Thyroid gland (tissue), 4 donors: Measurements from ENCODE around the gene IFFO2.

ENCODE experiments used
- POLR2A ChIP-seq, 2 donors: fragments of 450-650 bp; IDR thresholded peaks; one replicate each; pipeline ENCODE4 v1.6.1; 2017; ENCODE audit warnings: antibody characterized with exemption in 2 of 2, mild to moderate bottlenecking in 2 of 2, moderate library complexity in 1 of 2
- TF ChIP-seq, protein P1 (sequence below), 6 experiments: fragments of 200-600 bp in 3 of 6; fragments of 450-650 bp in 3 of 6; sonication (generic) in 3 of 6; IDR thresholded peaks; one replicate each; pipeline ENCODE4 v1.5.1; 2016 to 2019; ENCODE audit warnings: antibody characterized with exemption in 6 of 6, mild to moderate bottlenecking in 2 of 6, inconsistent platforms in 1 of 6, moderate library complexity in 1 of 6

DNA sequence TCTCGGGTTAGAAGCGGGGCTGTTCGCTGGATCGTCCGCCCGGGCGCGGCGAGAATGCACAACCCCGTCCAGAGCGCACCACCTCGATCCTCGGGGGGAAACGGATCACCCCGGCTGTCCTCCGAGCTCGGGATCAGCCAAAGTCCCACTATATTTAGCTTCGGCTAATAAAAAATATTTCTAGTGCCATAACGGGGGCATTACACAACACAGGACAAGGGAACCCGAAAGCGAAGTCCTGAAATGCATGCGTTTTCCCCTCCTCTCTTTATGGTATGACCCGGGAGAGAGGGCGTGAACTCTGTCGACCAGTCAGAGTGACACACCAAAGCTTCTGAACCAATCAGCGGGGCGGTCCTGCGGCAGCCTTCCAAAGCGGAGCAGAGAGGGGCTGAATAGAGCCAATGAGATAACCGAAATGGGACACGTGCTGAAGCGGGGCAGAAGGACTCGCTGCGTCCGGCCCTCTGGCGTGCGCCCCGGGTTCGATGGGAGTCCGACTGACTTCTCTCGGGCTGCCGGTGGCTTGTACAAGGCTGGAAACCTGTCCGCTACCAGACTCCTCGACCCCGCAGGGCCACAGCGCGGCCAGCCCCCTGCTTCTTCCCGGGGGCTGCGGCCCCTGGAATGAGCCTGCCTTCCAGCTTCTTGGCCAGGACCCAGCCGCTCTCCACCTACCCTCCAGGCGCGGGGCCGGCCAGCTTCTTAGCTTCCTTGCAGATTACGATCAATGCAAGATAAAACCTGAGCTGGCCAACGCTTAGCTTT, 53.8 kb downstream of the IFFO2 start, which contains the start of gene ALDH4A1:
- TF ChIP-seq, protein P1, sequence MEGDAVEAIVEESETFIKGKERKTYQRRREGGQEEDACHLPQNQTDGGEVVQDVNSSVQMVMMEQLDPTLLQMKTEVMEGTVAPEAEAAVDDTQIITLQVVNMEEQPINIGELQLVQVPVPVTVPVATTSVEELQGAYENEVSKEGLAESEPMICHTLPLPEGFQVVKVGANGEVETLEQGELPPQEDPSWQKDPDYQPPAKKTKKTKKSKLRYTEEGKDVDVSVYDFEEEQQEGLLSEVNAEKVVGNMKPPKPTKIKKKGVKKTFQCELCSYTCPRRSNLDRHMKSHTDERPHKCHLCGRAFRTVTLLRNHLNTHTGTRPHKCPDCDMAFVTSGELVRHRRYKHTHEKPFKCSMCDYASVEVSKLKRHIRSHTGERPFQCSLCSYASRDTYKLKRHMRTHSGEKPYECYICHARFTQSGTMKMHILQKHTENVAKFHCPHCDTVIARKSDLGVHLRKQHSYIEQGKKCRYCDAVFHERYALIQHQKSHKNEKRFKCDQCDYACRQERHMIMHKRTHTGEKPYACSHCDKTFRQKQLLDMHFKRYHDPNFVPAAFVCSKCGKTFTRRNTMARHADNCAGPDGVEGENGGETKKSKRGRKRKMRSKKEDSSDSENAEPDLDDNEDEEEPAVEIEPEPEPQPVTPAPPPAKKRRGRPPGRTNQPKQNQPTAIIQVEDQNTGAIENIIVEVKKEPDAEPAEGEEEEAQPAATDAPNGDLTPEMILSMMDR (IDR thresholded peaks at IDR 0.05), result peak in 2 of 6 experiments; percentile 14 to 26
- TF ChIP-seq POLR2A (IDR thresholded peaks at IDR 0.05), result no peak
